Measurements from ENCODE around the gene AKT3.
A peak's percentile ranks its signal among the peaks of the same experiment; 100 is the strongest.
"Not testable (repeated sequence)": the region's sequence is repeated elsewhere in the genome, so short reads cannot be mapped to it uniquely, and the experiment has no call there.

The AKT3 gene

GRCh38 chr1:243819438-243819839 lies 30.6 kb downstream of the AKT3 start:
- no peak for TF ChIP-seq CTCF (IDR thresholded peaks at IDR 0.05)
- Mint-ChIP-seq H3K9me3 (peaks cover 67% of the 10 kb centered on the region), H3K4me1 (no peaks in the 10 kb centered on the region), H3K36me3 (ENCODE audit: low read depth) (peaks cover 82% of the 10 kb centered on the region), H3K4me3 (no peak overlapping the region), H3K27me3 (ENCODE audit: low read depth, poor library complexity) (no peaks in the 10 kb centered on the region), H3K27ac (no peak overlapping the region)
- peak; percentile 5 for DNase-seq

GRCh38 chr1:243818978-243819377 lies 31.1 kb downstream of the AKT3 start:
- no peak overlapping the region for H3K4me3 Mint-ChIP-seq
- no peaks in the 10 kb centered on the region for H3K27me3 Mint-ChIP-seq (ENCODE audit: low read depth, poor library complexity)
- H3K36me3 Mint-ChIP-seq (ENCODE audit: low read depth), result peaks cover 81% of the 10 kb centered on the region
- no peak overlapping the region for H3K27ac Mint-ChIP-seq
- no peak for TF ChIP-seq CTCF (IDR thresholded peaks at IDR 0.05)
- peaks cover 65% of the 10 kb centered on the region for H3K9me3 Mint-ChIP-seq
- no peak for DNase-seq
- H3K4me1 Mint-ChIP-seq, result no peaks in the 10 kb centered on the region

DNA sequence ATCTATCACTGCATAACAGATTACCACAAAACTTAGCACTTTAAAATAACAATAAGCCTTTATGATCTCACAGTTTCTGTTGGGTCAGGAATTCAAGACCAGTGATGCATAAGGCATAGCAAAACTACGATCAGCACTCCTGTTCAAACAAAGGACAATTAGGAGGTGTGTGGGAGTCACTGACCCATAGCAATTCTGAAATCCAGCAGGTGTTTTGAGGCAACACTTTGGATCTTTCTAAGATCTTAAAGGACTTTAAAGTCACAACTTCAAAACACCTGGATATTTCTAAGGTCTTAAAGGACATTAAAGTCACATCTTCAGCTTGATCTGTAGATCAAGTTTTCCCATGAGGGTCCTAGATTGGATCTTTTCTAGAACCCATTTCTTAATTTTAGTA lies 35.3 kb downstream of the AKT3 start:
- no peak for TF ChIP-seq CTCF (IDR thresholded peaks at IDR 0.05)
- Mint-ChIP-seq H3K27me3 (ENCODE audit: low read depth, poor library complexity) (no peaks in the 10 kb centered on the region), H3K27ac (no peak overlapping the region), H3K36me3 (ENCODE audit: low read depth) (peaks cover 56% of the 10 kb centered on the region), H3K4me1 (no peaks in the 10 kb centered on the region), H3K4me3 (no peak overlapping the region), H3K9me3 (peaks cover 53% of the 10 kb centered on the region)
- DNase-seq, result no peak

- not testable (repeated sequence) for H3K4me3 Mint-ChIP-seq, H3K27ac Mint-ChIP-seq
Observed at GRCh38 chr1:243807346-243807745, 42.7 kb downstream of the AKT3 start.

GRCh38 chr1:243806310-243806709 lies 43.7 kb downstream of the AKT3 start:
- no peak for DNase-seq
- Mint-ChIP-seq H3K4me3 (no peak overlapping the region), H3K27me3 (ENCODE audit: low read depth, poor library complexity) (no peaks in the 10 kb centered on the region), H3K4me1 (no peaks in the 10 kb centered on the region), H3K9me3 (peaks cover 50% of the 10 kb centered on the region), H3K36me3 (ENCODE audit: low read depth) (peaks cover 73% of the 10 kb centered on the region), H3K27ac (no peak overlapping the region)
- no peak for TF ChIP-seq CTCF (IDR thresholded peaks at IDR 0.05)

More at GRCh38 chr1:243807346-243807745, 42.7 kb downstream of the AKT3 start:
- Mint-ChIP-seq H3K9me3 (peaks cover 58% of the 10 kb centered on the region), H3K36me3 (ENCODE audit: low read depth) (peaks cover 76% of the 10 kb centered on the region)
- not testable (repeated sequence) for H3K27me3 Mint-ChIP-seq (ENCODE audit: low read depth, poor library complexity); DNase-seq; H3K4me1 Mint-ChIP-seq

GRCh38 chr1:243802736-243803135 lies 47.3 kb downstream of the AKT3 start:
- no peaks in the 10 kb centered on the region for H3K27me3 Mint-ChIP-seq (ENCODE audit: low read depth, poor library complexity)
- peaks cover 23% of the 10 kb centered on the region for H3K9me3 Mint-ChIP-seq
- no peak for DNase-seq
- H3K36me3 Mint-ChIP-seq (ENCODE audit: low read depth), result peaks cover 46% of the 10 kb centered on the region
- H3K4me1 Mint-ChIP-seq, result no peaks in the 10 kb centered on the region
- H3K27ac Mint-ChIP-seq, result no peak overlapping the region
- TF ChIP-seq CTCF (IDR thresholded peaks at IDR 0.05), result no peak
- H3K4me3 Mint-ChIP-seq, result no peak overlapping the region
